Stimulated activated CD8-positive, alpha-beta memory T cell treated with anti-CD3 and anti-CD28 coated beads, Interleukin-15, amount 100 ng/mL, for 24 hours (primary cell): ENCODE measurements around the gene SYNGR4.
"Not testable (repeated sequence)": the region's sequence is repeated elsewhere in the genome, so short reads cannot be mapped to it uniquely, and the experiment has no call there.

ENCODE experiments used
- DNase-seq: peaks from one replicate; pipeline ENCODE4 v3.0.0-alpha.2; 2020; ENCODE audit warnings: low read depth

Gene SYNGR4

GRCh38 chr19:48371367-48371766, 7.2 kb downstream of the SYNGR4 start:
- DNase-seq: no peak

- DNase-seq: not testable (repeated sequence)
Measured at GRCh38 chr19:48371771-48372170, 7.6 kb downstream of the SYNGR4 start.

- no peak for DNase-seq
Measured at GRCh38 chr19:48372904-48373303, 8.7 kb downstream of the SYNGR4 start.

GRCh38 chr19:48373567-48373966, 9.4 kb downstream of the SYNGR4 start:
- no peak for DNase-seq

- DNase-seq: no peak
Measured at GRCh38 chr19:48378194-48378570, 14.0 kb downstream of the SYNGR4 start.

GRCh38 chr19:48379058-48379457, 14.9 kb downstream of the SYNGR4 start:
- DNase-seq: no peak

- no peak for DNase-seq
Measured at GRCh38 chr19:48381178-48381950, 17.2 kb downstream of the SYNGR4 start.

- DNase-seq: no peak
Measured at GRCh38 chr19:48382286-48382685, 18.1 kb downstream of the SYNGR4 start.

GRCh38 chr19:48385461-48386087, 21.4 kb downstream of the SYNGR4 start:
- no peak for DNase-seq

GRCh38 chr19:48386981-48387380, 22.8 kb downstream of the SYNGR4 start:
- no peak for DNase-seq

GRCh38 chr19:48390188-48391099, 26.3 kb downstream of the SYNGR4 start:
- peak; percentile 31 for DNase-seq

GRCh38 chr19:48391100-48392005, 27.2 kb downstream of the SYNGR4 start, which contains the start of gene KDELR1:
Gene KDELR1, minus strand, starts transcription at chr19:48391551. Its CDS starts 193 bp downstream, at chr19:48391358.
- DNase-seq: peak; percentile 71

- DNase-seq: not testable (repeated sequence)
Measured at GRCh38 chr19:48392006-48392344, 27.8 kb downstream of the SYNGR4 start.

GRCh38 chr19:48392860-48393558, 28.8 kb downstream of the SYNGR4 start:
- no peak for DNase-seq

GRCh38 chr19:48393559-48394330, 29.6 kb downstream of the SYNGR4 start, which contains the start of gene GRIN2D:
Gene GRIN2D, plus strand, starts transcription at chr19:48393668. Its CDS starts 4,725 bp downstream, at chr19:48398393.
- no peak for DNase-seq

GRCh38 chr19:48394331-48395169, 30.4 kb downstream of the SYNGR4 start:
- no peak for DNase-seq

- no peak for DNase-seq
Measured at GRCh38 chr19:48395170-48395455, 30.9 kb downstream of the SYNGR4 start.

GRCh38 chr19:48395499-48395898, 31.3 kb downstream of the SYNGR4 start:
- DNase-seq: no peak
